ENCODE data around the gene HBA1. TPM values are rescaled to one million over a fixed set of nuclear protein-coding genes. Genes with fewer than 3 reads are reported as not detected.

HBA1 gene
- total RNA-seq, 1 donor from 2014 or later: not detected

DNA sequence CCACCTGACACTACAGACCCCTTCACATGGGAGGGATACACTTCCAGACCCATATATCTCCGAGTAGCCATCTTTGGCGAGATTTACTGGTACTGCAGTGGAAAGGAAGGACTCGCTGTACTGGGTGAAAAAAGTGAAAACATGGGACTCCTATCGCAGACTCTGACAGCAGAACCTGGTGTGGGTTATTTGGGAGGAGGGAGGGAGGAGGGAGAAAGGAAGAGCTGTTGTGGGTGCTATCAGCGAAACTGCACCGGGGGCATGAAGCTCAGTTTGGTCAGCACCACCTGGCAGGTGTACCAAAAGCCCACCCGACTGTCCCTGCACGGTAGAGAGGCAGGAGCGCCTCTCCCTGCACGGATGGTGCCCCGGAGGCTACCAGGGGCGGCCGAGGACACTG, 8.7 kb downstream of the HBA1 start:
- Mint-ChIP-seq H3K27ac (no peak overlapping the region), H3K9me3 (ENCODE audit: low read depth) (no peaks in the 10 kb centered on the region), H3K4me1 (ENCODE audit: low read depth) (no peaks in the 10 kb centered on the region), H3K4me3 (ENCODE audit: low read depth) (no peak overlapping the region), H3K36me3 (ENCODE audit: insufficient read depth) (peaks cover 19% of the 10 kb centered on the region), H3K27me3 (no peaks in the 10 kb centered on the region)
- TF ChIP-seq, protein P1, sequence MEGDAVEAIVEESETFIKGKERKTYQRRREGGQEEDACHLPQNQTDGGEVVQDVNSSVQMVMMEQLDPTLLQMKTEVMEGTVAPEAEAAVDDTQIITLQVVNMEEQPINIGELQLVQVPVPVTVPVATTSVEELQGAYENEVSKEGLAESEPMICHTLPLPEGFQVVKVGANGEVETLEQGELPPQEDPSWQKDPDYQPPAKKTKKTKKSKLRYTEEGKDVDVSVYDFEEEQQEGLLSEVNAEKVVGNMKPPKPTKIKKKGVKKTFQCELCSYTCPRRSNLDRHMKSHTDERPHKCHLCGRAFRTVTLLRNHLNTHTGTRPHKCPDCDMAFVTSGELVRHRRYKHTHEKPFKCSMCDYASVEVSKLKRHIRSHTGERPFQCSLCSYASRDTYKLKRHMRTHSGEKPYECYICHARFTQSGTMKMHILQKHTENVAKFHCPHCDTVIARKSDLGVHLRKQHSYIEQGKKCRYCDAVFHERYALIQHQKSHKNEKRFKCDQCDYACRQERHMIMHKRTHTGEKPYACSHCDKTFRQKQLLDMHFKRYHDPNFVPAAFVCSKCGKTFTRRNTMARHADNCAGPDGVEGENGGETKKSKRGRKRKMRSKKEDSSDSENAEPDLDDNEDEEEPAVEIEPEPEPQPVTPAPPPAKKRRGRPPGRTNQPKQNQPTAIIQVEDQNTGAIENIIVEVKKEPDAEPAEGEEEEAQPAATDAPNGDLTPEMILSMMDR (IDR thresholded peaks at IDR 0.05; ENCODE audit: unreplicated experiment): no peak
- no peak for DNase-seq (ENCODE audit: low spot score, unreplicated experiment)

DNA sequence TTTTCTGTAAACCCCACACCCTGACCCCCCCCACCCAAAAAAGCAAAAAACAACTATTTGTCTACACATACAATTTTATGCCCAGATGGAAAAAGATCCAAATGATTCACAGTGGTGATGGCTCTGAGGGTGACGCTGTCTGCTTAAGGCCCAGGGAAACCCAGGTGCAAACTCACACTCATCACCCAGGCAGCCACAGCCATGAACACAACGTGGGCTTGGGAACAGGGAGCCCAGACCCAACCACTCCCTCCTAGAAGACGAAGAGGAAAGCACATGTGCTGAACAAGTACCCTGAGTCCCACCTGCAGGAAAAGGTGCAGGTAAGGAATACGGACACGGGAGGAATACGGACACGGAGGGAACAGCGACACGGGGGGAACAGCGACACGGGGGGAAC, 9.2 kb downstream of the HBA1 start:
- no peaks in the 10 kb centered on the region for H3K4me1 Mint-ChIP-seq (ENCODE audit: low read depth)
- no peak overlapping the region for H3K4me3 Mint-ChIP-seq (ENCODE audit: low read depth)
- no peak for DNase-seq (ENCODE audit: low spot score, unreplicated experiment)
- H3K27ac Mint-ChIP-seq: no peak overlapping the region
- H3K27me3 Mint-ChIP-seq: no peaks in the 10 kb centered on the region
- TF ChIP-seq, protein P1 (IDR thresholded peaks at IDR 0.05; ENCODE audit: unreplicated experiment): no peak
- H3K36me3 Mint-ChIP-seq (ENCODE audit: insufficient read depth): peaks cover 20% of the 10 kb centered on the region
- no peaks in the 10 kb centered on the region for H3K9me3 Mint-ChIP-seq (ENCODE audit: low read depth)

- no peaks in the 10 kb centered on the region for H3K27me3 Mint-ChIP-seq
- H3K36me3 Mint-ChIP-seq (ENCODE audit: insufficient read depth): peaks cover 32% of the 10 kb centered on the region
- H3K27ac Mint-ChIP-seq: no peak overlapping the region
- H3K9me3 Mint-ChIP-seq (ENCODE audit: low read depth): no peaks in the 10 kb centered on the region
- no peak overlapping the region for H3K4me3 Mint-ChIP-seq (ENCODE audit: low read depth)
- H3K4me1 Mint-ChIP-seq (ENCODE audit: low read depth): no peaks in the 10 kb centered on the region
- no peak for DNase-seq (ENCODE audit: low spot score, unreplicated experiment)
- TF ChIP-seq, protein P1 (IDR thresholded peaks at IDR 0.05; ENCODE audit: unreplicated experiment): no peak
Measured at GRCh38 chr16:187330-187729, 10.8 kb downstream of the HBA1 start.

DNA sequence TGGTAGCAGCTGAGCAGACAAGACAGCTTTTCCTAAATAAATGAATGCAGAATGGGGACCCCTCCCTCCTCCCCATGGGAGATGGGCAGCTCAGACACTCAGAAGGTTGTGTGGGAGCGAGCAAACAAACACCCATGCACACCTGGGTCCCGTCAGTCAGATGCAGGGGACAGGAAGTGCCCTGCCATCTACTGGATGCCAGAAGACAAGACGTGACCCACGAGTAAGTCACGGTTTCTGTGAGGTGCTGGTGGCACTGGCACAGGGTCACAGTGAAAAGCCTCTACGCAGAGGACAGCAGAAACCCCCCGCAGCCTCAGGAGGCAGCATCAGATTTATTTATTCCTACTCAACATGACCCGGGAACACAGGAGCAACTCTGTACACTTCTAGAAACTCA, 12.2 kb downstream of the HBA1 start:
- no peak for DNase-seq (ENCODE audit: low spot score, unreplicated experiment)
- TF ChIP-seq, protein P1 (IDR thresholded peaks at IDR 0.05; ENCODE audit: unreplicated experiment): peak; percentile 23
- H3K9me3 Mint-ChIP-seq (ENCODE audit: low read depth): no peaks in the 10 kb centered on the region
- no peak overlapping the region for H3K4me3 Mint-ChIP-seq (ENCODE audit: low read depth)
- H3K27ac Mint-ChIP-seq: no peak overlapping the region
- H3K4me1 Mint-ChIP-seq (ENCODE audit: low read depth): no peaks in the 10 kb centered on the region
- peaks cover 34% of the 10 kb centered on the region for H3K36me3 Mint-ChIP-seq (ENCODE audit: insufficient read depth)
- no peaks in the 10 kb centered on the region for H3K27me3 Mint-ChIP-seq

- Mint-ChIP-seq H3K27me3 (no peaks in the 10 kb centered on the region), H3K9me3 (ENCODE audit: low read depth) (no peaks in the 10 kb centered on the region), H3K27ac (peak overlapping the region; percentile 49), H3K4me3 (ENCODE audit: low read depth) (no peak overlapping the region), H3K36me3 (ENCODE audit: insufficient read depth) (peaks cover 36% of the 10 kb centered on the region), H3K4me1 (ENCODE audit: low read depth) (no peaks in the 10 kb centered on the region)
- no peak for DNase-seq (ENCODE audit: low spot score, unreplicated experiment)
- TF ChIP-seq, protein P1 (IDR thresholded peaks at IDR 0.05; ENCODE audit: unreplicated experiment): no peak
Measured at GRCh38 chr16:189604-190186, 13.2 kb downstream of the HBA1 start.

All from progenitor cell of endocrine pancreas (in vitro differentiated cells).